ENCODE results near the gene ATE1. TPM values are rescaled to one million over a fixed set of nuclear protein-coding genes. Genes with fewer than 3 reads are reported as not detected.
"Not testable (repeated sequence)": the region's sequence is repeated elsewhere in the genome, so short reads cannot be mapped to it uniquely, and the experiment has no call there.

ATE1 gene
- total and polyA plus RNA-seq, 2 of the 4 experiments (the other 2 are of a cell fraction), result 6.4 to 27.8 TPM

- POLR2A ChIA-PET (ENCODE audit: unreplicated experiment); H4K8ac ChIP-seq (ENCODE audit: low read depth in 2 of 2, low read length in 2 of 2); H2BK20ac ChIP-seq (ENCODE audit: low read depth, low read length); H3K9me3 ChIP-seq (ENCODE audit: control insufficient read depth, insufficient read depth, low read length); CTCF ChIA-PET; H3K18ac ChIP-seq (ENCODE audit: low read depth, low read length); H3K4ac ChIP-seq (ENCODE audit: low read depth, low read length); H3K9ac ChIP-seq (ENCODE audit: low read depth, low read length); H3K56ac ChIP-seq (ENCODE audit: extremely low read depth, insufficient read depth, low read length); H3K4me2 ChIP-seq (ENCODE audit: low read depth, low read length); H4K5ac ChIP-seq (ENCODE audit: low read depth, low read length); H2AK5ac ChIP-seq (ENCODE audit: low read depth, low read length); dilution Hi-C loops (cut with HindIII; ENCODE audit: low sequenced_read_pairs, unreplicated experiment); BruUV-seq (replicated peaks); ATAC-seq (ENCODE audit: low read depth); H3K23ac ChIP-seq (ENCODE audit: low read depth, low read length); H3K36me3 ChIP-seq (ENCODE audit: control insufficient read depth, insufficient read depth, low read length); H2AFZ ChIP-seq (replicated peaks; ENCODE audit: low read length, poor library complexity); H3K4me1 ChIP-seq (ENCODE audit: control insufficient read depth, insufficient read depth, low read length); H2BK15ac ChIP-seq (ENCODE audit: low read depth, low read length); DNase-seq; H4K20me1 ChIP-seq (ENCODE audit: insufficient read depth, low read length); H2AK9ac ChIP-seq (replicated peaks; ENCODE audit: low read depth, low read length, poor library complexity); H3K14ac ChIP-seq (replicated peaks; ENCODE audit: low read depth, low read length); H2BK5ac ChIP-seq (ENCODE audit: low read depth, low read length, poor library complexity, severe bottlenecking); in situ Hi-C loops (cut with MboI; ENCODE audit: low sequenced_read_pairs); H3K9me1 ChIP-seq (ENCODE audit: insufficient read depth, low read length); H3K27me3 ChIP-seq (ENCODE audit: control insufficient read depth, insufficient read depth, low read length); H3K27ac ChIP-seq (ENCODE audit: insufficient read depth, low read length); H3K4me3 ChIP-seq (ENCODE audit: insufficient read depth, low read depth, low read length); H2BK120ac ChIP-seq (ENCODE audit: low read depth, low read length); H4K91ac ChIP-seq (ENCODE audit: insufficient read depth, low read depth, low read length): not testable (repeated sequence)
- H3K79me1 ChIP-seq (ENCODE audit: low read depth in 1 of 2, low read length in 2 of 2), result peaks cover 6 to 35% of the 10 kb centered on the region in 2 experiments; a peak in 3 of 4 replicates
- intact Hi-C loops (cut with micrococcal nuclease), result loop anchor here (5.0 to 10.0 kb wide), 2 partner anchors 123 to 335 kb away; no protein-coding TSS in a partner anchor
- WGBS, 2 experiments (ENCODE audit: extremely low coverage in 2 of 2, insufficient read length in 1 of 2), result 100% methylated on average over 3 of the region's 14 CpGs; no CpG with 5 or more reads in 1 of the 2 experiments
Measured at GRCh38 chr10:121929585-121930267, 1.9 kb upstream of the ATE1 start.
